Activated naive CD4-positive, alpha-beta T cell treated with anti-CD3 and anti-CD28 coated beads for 36 hours (primary cell): Measurements from ENCODE around the gene MUTYH. TPM values are rescaled to one million over a fixed set of nuclear protein-coding genes. Genes with fewer than 3 reads are reported as not detected.
"Not testable (repeated sequence)": the region's sequence is repeated elsewhere in the genome, so short reads cannot be mapped to it uniquely, and the experiment has no call there.

Source experiments
- CTCF ChIA-PET: fragments of 350-600 bp; sonication (Branson Sonifier 250); formaldehyde crosslinking; loops from one replicate; lab custom pipeline; 2021; ENCODE audit warnings: antibody characterized with exemption; lab: Charles Lee
- DNase-seq: peaks from one replicate; pipeline ENCODE4 v3.0.0-alpha.2; 2020
- H3K27ac Mint-ChIP-seq: one replicate; pipeline ENCODE4 v1.8.0; 2021; ENCODE audit warnings: mild to moderate bottlenecking, mixed read lengths
- H3K27me3 Mint-ChIP-seq: one replicate; pipeline ENCODE4 v1.8.0; 2021; ENCODE audit warnings: low read depth, mixed read lengths
- H3K36me3 Mint-ChIP-seq: one replicate; pipeline ENCODE4 v1.8.0; 2021; ENCODE audit warnings: low read depth, mixed read lengths
- H3K4me1 Mint-ChIP-seq: one replicate; pipeline ENCODE4 v1.8.0; 2021; ENCODE audit warnings: low read depth, mixed read lengths
- H3K4me3 Mint-ChIP-seq: one replicate; pipeline ENCODE4 v1.8.0; 2021; ENCODE audit warnings: mild to moderate bottlenecking, moderate library complexity, mixed read lengths
- H3K9me3 Mint-ChIP-seq: one replicate; pipeline ENCODE4 v1.8.0; 2021; ENCODE audit warnings: mixed read lengths
- intact Hi-C: fragments of 100-400 bp; cut with micrococcal nuclease; formaldehyde crosslinking; loops from one replicate; pipeline ENCODE4 v1.15.1; 2023
- total RNA-seq, 2 experiments: library from RNA; stranded (reverse); gene quantifications; one replicate each; pipeline ENCODE4 v1.2.3, GENCODE V29; 2021

Gene MUTYH
- total RNA-seq, 2 experiments from 2014 or later = 42.0 to 45.0 TPM

GRCh38 chr1:45370575-45370974, 30.3 kb upstream of the MUTYH start:
- no peak overlapping the region for H3K4me3 Mint-ChIP-seq
- H3K36me3 Mint-ChIP-seq = no peaks in the 10 kb centered on the region
- no peak for DNase-seq
- CTCF ChIA-PET = interaction anchor here (0.8 to 1.6 kb wide), 4 partner anchors 11 to 198 kb away, joined by 3 to 5 read pairs (median 4); no protein-coding TSS in a partner anchor
- no peaks in the 10 kb centered on the region for H3K27me3 Mint-ChIP-seq
- H3K27ac Mint-ChIP-seq = no peak overlapping the region
- intact Hi-C loops = no loop called here
- no peaks in the 10 kb centered on the region for H3K9me3 Mint-ChIP-seq
- no peaks in the 10 kb centered on the region for H3K4me1 Mint-ChIP-seq

GRCh38 chr1:45365051-45365450, 24.8 kb upstream of the MUTYH start:
- CTCF ChIA-PET = interaction anchor here (1.8 kb wide), 1 partner anchor 128 kb away, joined by 12 read pairs; the partner anchor contains the start of gene TESK2
- no peaks in the 10 kb centered on the region for H3K36me3 Mint-ChIP-seq
- peaks cover 9% of the 10 kb centered on the region for H3K4me1 Mint-ChIP-seq
- no peak for DNase-seq
- H3K27me3 Mint-ChIP-seq = no peaks in the 10 kb centered on the region
- H3K27ac Mint-ChIP-seq = no peak overlapping the region
- no peak overlapping the region for H3K4me3 Mint-ChIP-seq
- intact Hi-C loops = no loop called here
- no peaks in the 10 kb centered on the region for H3K9me3 Mint-ChIP-seq

GRCh38 chr1:45364294-45364693, 24.1 kb upstream of the MUTYH start:
- intact Hi-C loops = loop anchor here (5.0 kb wide), 1 partner anchor 43 kb away; no protein-coding TSS in a partner anchor
- no peaks in the 10 kb centered on the region for H3K9me3 Mint-ChIP-seq
- H3K36me3 Mint-ChIP-seq = no peaks in the 10 kb centered on the region
- no peaks in the 10 kb centered on the region for H3K27me3 Mint-ChIP-seq
- H3K4me3 Mint-ChIP-seq = no peak overlapping the region
- peaks cover 12% of the 10 kb centered on the region for H3K4me1 Mint-ChIP-seq
- DNase-seq = no peak
- H3K27ac Mint-ChIP-seq = no peak overlapping the region
- CTCF ChIA-PET = interaction anchor here (1.8 kb wide), 1 partner anchor 128 kb away, joined by 12 read pairs; the partner anchor contains the start of gene TESK2

- H3K4me3 Mint-ChIP-seq, DNase-seq, H3K9me3 Mint-ChIP-seq, H3K27me3 Mint-ChIP-seq, H3K27ac Mint-ChIP-seq, H3K36me3 Mint-ChIP-seq: not testable (repeated sequence)
- CTCF ChIA-PET = interaction anchor here (0.6 to 11.4 kb wide), 11 partner anchors 12 to 199 kb away, joined by 3 to 175 read pairs (median 4); partner anchors contain the start of genes CCDC163, MMACHC, MUTYH and TESK2
- H3K4me1 Mint-ChIP-seq = peaks cover 12% of the 10 kb centered on the region
- intact Hi-C loops = loop anchor here (1.0 to 5.0 kb wide), 2 partner anchors 46 to 132 kb away; no protein-coding TSS in a partner anchor
Observed at GRCh38 chr1:45360981-45361380, 20.7 kb upstream of the MUTYH start.

- no peaks in the 10 kb centered on the region for H3K9me3 Mint-ChIP-seq
- peak overlapping the region; percentile 37 for H3K27ac Mint-ChIP-seq
- CTCF ChIA-PET = interaction anchor here (0.6 to 11.4 kb wide), 18 partner anchors 9 to 341 kb away, joined by 3 to 175 read pairs (median 4); partner anchors contain the start of genes CCDC163, MMACHC, MUTYH and TESK2
- peak; percentile 84 for DNase-seq
- no peaks in the 10 kb centered on the region for H3K36me3 Mint-ChIP-seq
- intact Hi-C loops = loop anchor here (1.0 to 5.0 kb wide), 3 partner anchors 47 to 210 kb away; no protein-coding TSS in a partner anchor
- H3K4me1 Mint-ChIP-seq = peaks cover 10% of the 10 kb centered on the region
- H3K27me3 Mint-ChIP-seq = no peaks in the 10 kb centered on the region
- no peak overlapping the region for H3K4me3 Mint-ChIP-seq
Observed at GRCh38 chr1:45359882-45360513, 19.8 kb upstream of the MUTYH start.

- no peaks in the 10 kb centered on the region for H3K36me3 Mint-ChIP-seq
- DNase-seq = no peak
- H3K4me1 Mint-ChIP-seq = peaks cover 5% of the 10 kb centered on the region
- CTCF ChIA-PET = interaction anchor here (0.6 to 11.4 kb wide), 5 partner anchors 43 to 342 kb away, joined by 3 to 175 read pairs (median 3); partner anchors contain the start of gene TESK2
- H3K4me3 Mint-ChIP-seq = no peak overlapping the region
- H3K27me3 Mint-ChIP-seq = no peaks in the 10 kb centered on the region
- intact Hi-C loops = no loop called here
- H3K9me3 Mint-ChIP-seq = no peaks in the 10 kb centered on the region
- no peak overlapping the region for H3K27ac Mint-ChIP-seq
Observed at GRCh38 chr1:45356186-45356585, 15.9 kb upstream of the MUTYH start.

GRCh38 chr1:45355683-45356082, 15.4 kb upstream of the MUTYH start:
- no peak overlapping the region for H3K4me3 Mint-ChIP-seq
- H3K27ac Mint-ChIP-seq = no peak overlapping the region
- no peaks in the 10 kb centered on the region for H3K27me3 Mint-ChIP-seq
- peaks cover 5% of the 10 kb centered on the region for H3K4me1 Mint-ChIP-seq
- CTCF ChIA-PET = interaction anchor here (1.0 to 11.4 kb wide), 4 partner anchors 43 to 341 kb away, joined by 3 to 175 read pairs (median 3); partner anchors contain the start of gene TESK2
- no peaks in the 10 kb centered on the region for H3K9me3 Mint-ChIP-seq
- no peaks in the 10 kb centered on the region for H3K36me3 Mint-ChIP-seq
- no peak for DNase-seq
- intact Hi-C loops = no loop called here

- H3K4me1 Mint-ChIP-seq = peaks cover under 1% of the 10 kb centered on the region
- CTCF ChIA-PET = interaction anchor here (0.7 to 11.4 kb wide), 4 partner anchors 137 to 340 kb away, joined by 3 to 175 read pairs (median 3); partner anchors contain the start of gene TESK2
- no peak overlapping the region for H3K27ac Mint-ChIP-seq
- H3K9me3 Mint-ChIP-seq = no peaks in the 10 kb centered on the region
- intact Hi-C loops = no loop called here
- no peaks in the 10 kb centered on the region for H3K36me3 Mint-ChIP-seq
- no peak overlapping the region for H3K4me3 Mint-ChIP-seq
- no peaks in the 10 kb centered on the region for H3K27me3 Mint-ChIP-seq
- DNase-seq = no peak
Observed at GRCh38 chr1:45354838-45355237, 14.6 kb upstream of the MUTYH start.

GRCh38 chr1:45353685-45354084, 13.4 kb upstream of the MUTYH start:
- Mint-ChIP-seq H3K27me3 (no peaks in the 10 kb centered on the region), H3K36me3 (no peaks in the 10 kb centered on the region), H3K9me3 (no peaks in the 10 kb centered on the region), H3K4me1 (no peaks in the 10 kb centered on the region), H3K27ac (no peak overlapping the region), H3K4me3 (no peak overlapping the region)
- DNase-seq = no peak
- CTCF ChIA-PET = interaction anchor here (11.4 kb wide), 1 partner anchor 138 kb away, joined by 175 read pairs; the partner anchor contains the start of gene TESK2
- intact Hi-C loops = no loop called here

GRCh38 chr1:45351508-45351907, 11.3 kb upstream of the MUTYH start:
- Mint-ChIP-seq H3K4me1 (no peaks in the 10 kb centered on the region), H3K9me3 (no peaks in the 10 kb centered on the region), H3K36me3 (peaks cover 1% of the 10 kb centered on the region), H3K27me3 (no peaks in the 10 kb centered on the region), H3K4me3 (no peak overlapping the region), H3K27ac (no peak overlapping the region)
- intact Hi-C loops = no loop called here
- CTCF ChIA-PET = interaction anchor here (0.8 to 2.0 kb wide), 2 partner anchors 48 to 140 kb away, joined by 3 to 4 read pairs; partner anchors contain the start of gene TESK2
- DNase-seq = no peak

- H3K27ac Mint-ChIP-seq = no peak overlapping the region
- CTCF ChIA-PET = interaction anchor here (0.6 to 2.5 kb wide), 4 partner anchors 9 to 830 kb away, joined by 3 to 13 read pairs (median 8); partner anchors contain the start of genes MUTYH and TOE1
- H3K4me1 Mint-ChIP-seq = peaks cover 4% of the 10 kb centered on the region
- no peak overlapping the region for H3K4me3 Mint-ChIP-seq
- H3K36me3 Mint-ChIP-seq = peaks cover 11% of the 10 kb centered on the region
- no peak for DNase-seq
- intact Hi-C loops = no loop called here
- H3K9me3 Mint-ChIP-seq = no peaks in the 10 kb centered on the region
- H3K27me3 Mint-ChIP-seq = no peaks in the 10 kb centered on the region
Observed at GRCh38 chr1:45348966-45349677, 8.9 kb upstream of the MUTYH start.

- peaks cover 13% of the 10 kb centered on the region for H3K36me3 Mint-ChIP-seq
Observed at GRCh38 chr1:45348609-45348965, 8.3 kb upstream of the MUTYH start.

More at GRCh38 chr1:45348609-45348965, 8.3 kb upstream of the MUTYH start:
- Mint-ChIP-seq H3K9me3 (no peaks in the 10 kb centered on the region), H3K4me1 (peaks cover 4% of the 10 kb centered on the region), H3K27ac (peak overlapping the region; percentile 6), H3K4me3 (no peak overlapping the region), H3K27me3 (no peaks in the 10 kb centered on the region)
- intact Hi-C loops = no loop called here
- CTCF ChIA-PET = interaction anchor here (0.6 to 2.5 kb wide), 7 partner anchors 8 to 831 kb away, joined by 3 to 13 read pairs (median 4); partner anchors contain the start of genes CCDC163, MMACHC, MUTYH and TOE1
- DNase-seq = no peak
